HG03354 (cell line): Measurements from ENCODE around the gene SNCB.

Source experiments
- ATAC-seq: cut with Tn5 transposase; IDR thresholded peaks from one replicate; pipeline ENCODE4 v1.9.1; 2021; ENCODE audit warnings: mild to moderate bottlenecking; ENCODE audit not compliant: unreplicated experiment, poor library complexity, severe bottlenecking

The SNCB gene

DNA sequence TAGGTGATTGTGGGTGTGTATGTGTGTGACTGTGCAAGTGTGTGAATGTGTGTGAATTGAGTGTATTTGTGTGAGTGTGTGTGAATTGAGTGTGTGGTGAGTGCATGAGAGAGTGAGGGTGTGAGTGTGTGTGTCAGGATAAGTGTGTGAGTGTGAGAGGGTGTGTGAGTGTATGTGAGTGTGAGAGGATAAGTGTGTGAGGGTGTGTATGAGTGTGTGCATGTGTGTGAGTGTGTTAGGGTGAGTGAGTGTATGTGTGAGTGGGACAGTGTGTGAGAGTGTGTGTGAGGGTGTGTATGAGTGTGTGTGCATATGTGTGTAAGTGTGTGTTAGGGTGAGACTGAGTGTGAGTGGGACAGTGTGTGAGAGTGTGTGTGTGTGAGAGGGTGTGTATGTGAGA, 42.0 kb downstream of the SNCB start:
- no peak for ATAC-seq

DNA sequence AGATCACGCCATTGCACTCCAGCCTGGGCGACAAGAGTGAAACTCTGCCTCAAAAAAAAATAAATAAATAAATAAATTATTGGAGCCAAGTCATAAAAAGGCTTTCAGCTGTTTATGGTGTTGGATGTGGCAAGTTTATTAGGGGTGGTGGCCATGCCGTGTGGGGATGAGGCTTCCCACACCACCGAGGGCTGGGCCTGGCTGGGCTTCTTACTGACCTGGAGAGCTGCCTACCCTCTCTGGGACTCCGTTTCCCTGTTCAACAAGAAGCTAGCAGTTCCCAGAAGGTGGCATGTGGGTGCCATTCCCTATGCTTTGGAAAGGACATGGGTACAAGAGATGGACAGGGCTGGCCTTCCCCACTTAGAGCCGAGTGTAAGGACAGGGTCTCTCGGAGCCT, 42.9 kb downstream of the SNCB start:
- no peak for ATAC-seq

DNA sequence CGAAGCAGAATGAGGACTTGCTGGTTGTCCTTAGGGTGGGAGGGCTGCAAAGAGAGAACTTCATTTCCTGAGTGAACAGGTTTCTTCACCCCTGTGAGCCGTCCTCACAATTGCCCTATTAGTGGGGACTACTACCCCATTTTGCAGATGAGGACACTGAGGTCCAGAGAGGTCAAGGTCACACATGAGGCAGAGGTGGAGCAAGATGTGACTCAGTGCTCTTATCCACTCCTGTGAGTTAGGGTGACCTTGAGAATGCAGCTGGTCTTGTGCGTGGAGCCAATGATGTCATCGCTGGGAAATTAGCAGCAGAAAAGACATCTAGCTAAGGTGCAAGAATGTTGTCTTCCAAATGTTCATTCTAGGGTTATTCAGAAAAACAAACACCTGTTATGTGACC, 47.3 kb downstream of the SNCB start:
- ATAC-seq = no peak

DNA sequence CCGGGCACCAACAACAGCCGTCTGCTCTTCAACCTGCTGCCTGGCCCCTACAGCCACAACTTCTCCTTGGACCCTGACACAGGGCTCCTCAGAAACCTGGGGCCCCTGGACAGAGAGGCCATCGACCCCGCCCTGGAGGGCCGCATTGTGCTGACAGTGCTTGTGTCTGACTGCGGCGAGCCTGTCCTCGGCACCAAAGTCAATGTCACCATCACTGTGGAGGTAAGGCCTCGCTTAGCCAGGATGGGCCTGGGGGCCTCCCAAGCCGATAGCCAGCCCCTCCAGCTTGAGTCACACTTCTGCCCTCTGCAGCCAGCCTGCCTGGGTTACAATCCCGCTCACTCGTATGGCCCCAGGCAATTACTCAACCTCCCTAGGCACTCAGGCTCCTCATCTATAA, 49.0 kb downstream of the SNCB start:
- no peak for ATAC-seq

DNA sequence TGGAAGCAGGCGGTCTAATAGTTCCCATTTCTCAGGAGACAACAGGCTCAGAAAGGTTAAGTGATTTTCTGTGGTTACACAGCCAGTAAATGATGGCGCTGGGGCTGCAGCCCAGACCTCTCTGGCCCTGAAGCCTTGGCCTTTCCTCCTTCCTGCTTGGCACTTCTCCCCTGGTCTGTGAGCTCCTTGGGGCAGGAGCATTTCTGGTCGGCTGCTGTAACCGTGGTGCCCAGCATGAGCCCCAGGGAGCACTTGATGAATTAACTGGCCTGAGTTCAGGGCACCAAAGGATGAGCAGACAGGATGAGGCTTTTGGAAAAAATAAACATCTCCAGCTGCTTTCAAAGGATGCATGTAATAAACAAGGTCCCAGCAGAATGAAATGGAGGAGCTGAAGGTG, 51.0 kb downstream of the SNCB start:
- ATAC-seq = no peak

DNA sequence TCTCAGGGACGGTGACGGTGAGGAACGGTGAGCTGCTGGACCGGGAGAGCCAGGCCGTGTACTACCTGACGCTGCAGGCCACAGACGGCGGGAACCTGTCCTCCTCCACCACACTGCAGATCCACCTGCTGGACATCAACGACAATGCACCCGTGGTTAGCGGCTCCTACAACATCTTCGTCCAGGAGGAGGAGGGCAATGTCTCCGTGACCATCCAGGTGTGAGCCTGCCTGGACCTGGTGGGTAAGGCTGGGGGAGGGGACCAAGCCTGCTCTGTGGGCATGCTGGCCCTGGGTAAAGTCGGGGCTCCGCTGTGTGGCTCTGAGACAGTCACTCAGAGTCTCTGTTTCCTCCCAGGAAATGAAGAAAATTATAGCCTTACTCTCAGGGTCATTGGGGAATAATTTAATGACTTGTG, 51.9 kb downstream of the SNCB start:
- no peak for ATAC-seq

DNA sequence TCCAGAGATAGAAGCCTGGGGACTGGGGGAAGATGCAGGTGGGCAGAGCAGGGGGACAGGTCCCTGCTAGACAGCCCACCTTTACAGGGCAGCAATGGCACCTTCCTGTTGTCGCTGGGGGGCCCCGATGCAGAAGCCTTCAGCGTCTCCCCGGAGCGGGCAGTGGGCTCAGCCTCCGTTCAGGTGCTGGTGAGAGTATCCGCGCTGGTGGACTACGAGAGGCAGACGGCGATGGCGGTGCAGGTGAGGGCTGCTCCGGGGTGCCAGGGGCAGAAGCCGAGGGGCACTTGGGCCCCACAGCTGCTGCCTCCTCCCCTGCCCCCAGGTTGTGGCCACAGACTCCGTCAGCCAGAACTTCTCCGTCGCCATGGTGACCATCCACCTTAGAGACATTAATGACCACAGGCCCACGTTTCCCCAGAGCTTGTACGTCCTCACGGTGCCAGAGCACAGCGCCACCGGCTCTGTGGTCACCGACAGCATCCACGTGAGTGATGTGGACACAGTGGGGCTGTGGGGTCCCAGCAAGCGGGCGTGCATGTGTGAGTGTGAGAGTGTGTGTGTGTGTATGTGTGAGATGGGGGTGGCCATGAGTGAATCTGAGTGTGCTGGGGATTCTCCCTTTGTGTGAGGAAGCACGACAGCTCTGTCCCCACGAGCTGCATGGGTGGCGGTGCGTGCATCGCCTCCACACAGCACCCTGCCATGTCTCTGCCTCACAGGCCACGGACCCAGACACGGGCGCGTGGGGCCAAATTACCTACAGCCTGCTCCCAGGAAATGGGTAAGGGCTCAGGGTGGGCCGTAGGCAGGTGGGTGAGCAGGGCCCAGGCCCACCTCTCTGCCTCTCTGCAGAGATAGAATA, 52.8 kb downstream of the SNCB start:
- no peak for ATAC-seq

DNA sequence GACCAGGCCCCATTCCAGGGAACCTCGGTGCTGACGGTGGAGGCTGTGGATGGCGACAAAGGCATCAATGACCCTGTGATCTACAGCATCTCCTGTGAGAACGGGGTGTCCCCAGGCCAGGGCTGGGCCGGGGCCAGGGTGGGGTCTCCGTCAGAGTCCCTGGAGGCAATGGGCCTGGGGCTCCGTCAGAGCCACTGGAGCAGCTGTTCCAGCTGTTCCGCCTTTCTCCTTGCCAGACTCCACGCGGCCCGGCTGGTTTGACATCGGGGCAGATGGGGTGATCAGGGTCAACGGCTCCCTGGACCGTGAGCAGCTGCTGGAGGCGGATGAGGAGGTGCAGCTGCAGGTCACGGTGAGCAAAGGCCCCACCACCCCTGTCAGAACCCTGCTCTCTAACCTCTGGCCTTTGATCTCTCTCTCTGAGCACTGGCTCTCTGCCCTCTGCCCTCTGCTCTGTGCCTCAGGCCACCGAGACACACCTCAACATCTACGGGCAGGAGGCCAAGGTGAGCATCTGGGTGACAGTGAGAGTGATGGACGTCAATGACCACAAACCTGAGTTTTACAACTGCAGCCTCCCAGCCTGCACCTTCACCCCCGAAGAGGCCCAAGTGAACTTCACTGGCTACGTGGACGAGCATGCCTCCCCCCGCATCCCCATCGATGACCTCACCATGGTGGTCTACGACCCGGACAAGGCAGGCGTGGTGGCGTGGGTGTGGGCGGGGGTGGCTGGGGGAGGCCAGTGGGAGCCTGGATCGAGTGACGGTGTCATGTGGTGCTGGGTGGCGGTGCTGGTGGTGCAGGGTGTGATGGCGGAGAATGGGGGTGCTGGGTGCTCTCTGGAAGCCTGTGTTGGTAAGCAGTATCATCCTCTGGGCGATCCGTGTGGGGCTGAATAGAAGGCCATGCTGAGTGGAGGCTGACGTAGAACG, 54.6 kb downstream of the SNCB start:
- ATAC-seq = no peak

DNA sequence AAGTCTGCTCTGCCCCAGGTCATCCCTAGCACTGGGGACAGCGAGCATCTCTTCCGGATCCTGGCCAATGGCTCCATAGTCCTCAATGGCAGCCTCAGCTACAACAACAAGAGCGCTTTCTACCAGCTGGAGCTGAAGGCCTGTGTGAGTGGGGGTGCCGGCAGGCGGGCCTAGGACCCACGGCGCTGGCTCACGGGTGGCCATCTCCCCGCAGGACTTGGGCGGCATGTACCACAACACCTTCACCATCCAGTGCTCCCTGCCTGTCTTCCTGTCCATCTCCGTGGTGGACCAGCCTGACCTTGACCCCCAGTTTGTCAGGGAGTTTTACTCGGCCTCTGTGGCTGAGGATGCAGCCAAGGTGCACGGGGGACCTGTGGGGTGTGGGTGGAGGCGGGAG, 55.3 kb downstream of the SNCB start:
- no peak for ATAC-seq

DNA sequence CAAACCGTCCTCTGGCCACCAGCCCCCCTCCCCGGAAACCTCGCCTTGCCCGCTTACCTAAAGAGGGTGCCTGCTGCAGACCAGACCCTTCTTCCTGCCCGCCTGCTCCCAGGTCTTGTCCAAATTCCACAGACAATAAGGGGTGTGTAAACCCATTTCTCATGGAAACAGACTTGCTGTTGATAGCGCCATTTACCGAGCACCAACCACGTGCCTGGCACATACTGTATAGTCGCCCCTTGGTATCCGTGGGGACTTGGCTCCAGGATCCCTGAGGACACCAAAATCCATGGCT, 56.1 kb downstream of the SNCB start:
- ATAC-seq = no peak

DNA sequence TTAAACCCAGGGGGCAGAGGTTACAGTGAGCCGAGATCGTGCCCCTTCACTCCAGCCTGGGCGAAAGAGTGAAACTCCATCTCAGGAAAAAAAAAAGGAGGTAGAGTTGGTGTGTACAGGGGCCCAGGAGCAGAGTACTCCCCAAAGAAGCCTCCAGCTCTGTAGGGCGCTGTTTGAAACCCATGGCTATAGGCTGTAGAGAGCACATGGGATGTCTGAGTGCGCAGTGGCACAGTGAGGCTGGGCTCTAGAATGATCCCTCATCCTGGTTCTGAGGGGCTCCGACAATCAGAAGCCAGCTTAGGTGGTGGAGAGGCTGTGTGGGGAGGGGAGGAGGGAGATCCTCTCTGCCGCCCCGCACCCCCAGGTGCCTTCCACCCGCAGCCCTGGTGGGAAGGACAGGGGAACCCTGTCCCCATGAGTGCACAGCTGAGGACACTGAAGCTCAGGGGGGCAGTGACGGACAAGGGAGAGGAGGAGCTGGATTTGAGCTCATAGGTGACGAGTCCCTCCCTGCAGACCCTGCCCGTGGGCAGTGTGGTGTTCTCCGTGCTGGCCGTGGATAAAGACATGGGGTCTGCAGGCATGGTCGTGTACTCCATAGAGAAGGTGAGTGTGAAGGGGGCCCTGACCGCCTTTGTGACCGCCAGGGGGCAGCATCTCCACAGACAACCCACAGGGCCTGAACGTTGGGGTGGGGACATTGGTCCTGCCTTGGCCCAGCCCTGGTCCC, 56.6 kb downstream of the SNCB start:
- ATAC-seq = no peak
